T-helper 2 cell treated with Interferon-gamma antibody and Interleukin-4, amounts not matched to agents 5 μg/mL and 100 μg/mL, for 36 hours (primary cell): ENCODE measurements around the gene CEP128.

ENCODE experiments used
- DNase-seq: peaks from one replicate; pipeline ENCODE4 v3.0.0; 2021; ENCODE audit warnings: low spot score
- H3K27ac Mint-ChIP-seq: one replicate; pipeline ENCODE4 v1.8.0; 2021; ENCODE audit warnings: mild to moderate bottlenecking, mixed read lengths
- H3K27me3 Mint-ChIP-seq: one replicate; pipeline ENCODE4 v1.8.0; 2021; ENCODE audit warnings: low read depth, mixed read lengths
- H3K36me3 Mint-ChIP-seq: one replicate; pipeline ENCODE4 v1.8.0; 2021; ENCODE audit warnings: low read depth, mixed read lengths
- H3K4me1 Mint-ChIP-seq: one replicate; pipeline ENCODE4 v1.8.0; 2021; ENCODE audit warnings: low read depth, mixed read lengths
- H3K4me3 Mint-ChIP-seq: one replicate; pipeline ENCODE4 v1.8.0; 2022; ENCODE audit warnings: mild to moderate bottlenecking, moderate library complexity, mixed read lengths
- H3K9me3 Mint-ChIP-seq: one replicate; pipeline ENCODE4 v1.8.0; 2021; ENCODE audit warnings: mixed read lengths

CEP128 gene

DNA sequence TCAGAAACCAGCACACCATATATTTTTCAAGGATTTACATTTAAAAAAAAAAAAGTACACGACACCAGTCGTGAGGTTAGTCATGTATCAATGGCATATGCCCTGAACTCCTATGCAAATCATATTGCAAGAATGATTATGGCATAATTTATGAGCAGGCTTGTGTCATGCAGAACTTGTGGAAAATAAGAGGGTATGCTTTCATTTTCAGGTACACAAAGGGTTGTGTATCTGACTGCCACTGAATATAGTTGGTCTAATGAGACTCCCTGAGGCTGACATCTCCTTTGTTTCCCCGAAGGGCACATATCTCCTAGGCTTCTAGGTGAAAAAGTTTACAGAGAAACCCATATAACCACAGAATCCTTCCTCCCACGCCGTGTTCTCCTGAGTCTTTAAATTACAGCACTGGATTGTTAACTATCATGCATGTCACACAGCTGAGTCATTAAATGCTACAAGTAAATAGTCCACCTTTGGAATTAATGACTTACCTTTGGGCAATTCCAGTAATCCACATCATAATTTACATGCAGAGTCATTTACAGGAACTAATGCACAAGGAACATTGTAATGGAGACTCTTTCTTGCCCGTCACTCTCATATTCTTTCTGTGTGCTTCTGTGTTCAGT is 373.5 kb downstream of the CEP128 start:
- H3K9me3 Mint-ChIP-seq, result no peaks in the 10 kb centered on the region
- no peak overlapping the region for H3K4me3 Mint-ChIP-seq
- no peak for DNase-seq
- H3K27me3 Mint-ChIP-seq, result no peaks in the 10 kb centered on the region
- no peaks in the 10 kb centered on the region for H3K4me1 Mint-ChIP-seq
- no peaks in the 10 kb centered on the region for H3K36me3 Mint-ChIP-seq
- no peak overlapping the region for H3K27ac Mint-ChIP-seq

DNA sequence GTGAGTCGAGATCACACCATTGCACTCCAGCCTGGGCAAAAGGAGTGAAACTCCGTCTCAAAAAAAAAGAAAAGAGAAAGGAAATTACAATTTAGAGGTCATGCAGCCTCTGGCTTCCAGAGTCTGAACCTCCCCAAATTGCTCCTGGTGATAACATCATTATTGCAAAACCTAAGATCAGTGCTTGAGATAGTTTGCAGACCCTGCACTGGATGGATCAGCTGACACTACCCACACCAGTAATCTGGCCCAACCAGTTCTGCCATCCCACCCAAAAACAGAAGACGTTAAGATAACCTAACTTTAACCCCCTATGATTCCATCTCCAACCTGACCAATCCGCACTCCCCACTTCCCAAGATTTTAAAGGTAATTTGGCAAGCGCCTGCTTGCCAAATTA is 376.5 kb downstream of the CEP128 start:
- Mint-ChIP-seq H3K27me3 (no peaks in the 10 kb centered on the region), H3K4me1 (no peaks in the 10 kb centered on the region), H3K36me3 (no peaks in the 10 kb centered on the region), H3K4me3 (no peak overlapping the region), H3K27ac (no peak overlapping the region), H3K9me3 (no peaks in the 10 kb centered on the region)
- DNase-seq, result no peak

DNA sequence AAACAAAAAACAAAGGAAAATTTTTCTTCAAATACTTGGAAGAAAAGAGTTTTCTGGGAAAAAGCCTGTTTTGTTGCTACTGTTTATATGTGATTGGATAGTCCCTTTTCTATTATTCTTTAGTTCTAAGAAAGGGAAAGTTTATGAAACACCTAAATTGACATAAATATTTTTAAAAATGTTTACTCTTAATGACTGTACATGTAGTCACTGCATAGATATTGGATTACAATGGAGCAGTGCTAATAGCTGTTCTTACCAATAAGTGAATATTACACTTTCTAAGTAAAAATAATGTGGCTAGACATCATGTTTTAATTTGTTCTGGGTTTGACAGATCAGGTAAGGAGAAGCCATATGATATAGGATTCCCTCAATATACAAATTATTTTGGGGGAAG is 377.5 kb downstream of the CEP128 start:
- Mint-ChIP-seq H3K36me3 (no peaks in the 10 kb centered on the region), H3K9me3 (no peaks in the 10 kb centered on the region), H3K4me3 (no peak overlapping the region), H3K27ac (no peak overlapping the region), H3K27me3 (no peaks in the 10 kb centered on the region), H3K4me1 (no peaks in the 10 kb centered on the region)
- no peak for DNase-seq

DNA sequence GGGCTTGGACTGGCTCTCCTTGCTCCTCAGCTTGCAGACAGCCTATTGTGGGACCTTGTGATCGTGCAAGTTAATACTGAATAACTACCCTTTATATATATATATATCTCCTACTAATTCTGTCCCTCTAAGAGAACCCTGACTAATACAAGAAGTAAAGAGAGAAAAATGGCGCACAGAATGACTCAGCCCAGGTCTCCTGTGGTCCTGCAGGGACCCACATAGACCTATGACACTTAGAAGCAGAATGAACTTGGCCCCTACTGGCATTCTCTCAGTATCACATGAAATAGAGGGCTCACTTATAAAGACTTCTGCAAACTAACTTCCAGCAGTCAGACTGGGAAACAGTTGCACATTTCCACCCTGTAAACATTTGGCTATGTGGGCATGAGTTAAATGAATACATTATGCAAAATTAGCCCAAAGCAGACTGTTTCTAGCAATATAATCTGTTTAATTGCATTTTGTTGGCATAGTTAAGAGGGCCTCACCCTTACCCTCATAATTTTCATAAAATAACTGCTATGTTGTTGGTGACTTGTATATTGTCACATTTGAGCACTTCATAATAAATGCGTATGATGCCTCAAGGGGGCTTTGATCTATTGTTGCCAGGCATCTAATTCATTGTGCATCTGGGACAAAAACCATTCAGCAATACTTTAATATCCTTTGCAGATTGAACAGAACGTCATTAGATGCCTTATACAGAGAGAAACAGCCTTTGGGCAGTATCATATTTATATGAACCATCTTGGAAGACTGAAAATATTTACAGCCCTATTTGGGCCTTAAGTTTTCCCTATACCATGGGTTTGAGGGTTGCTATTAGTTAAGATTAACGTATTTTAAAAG is 380.5 kb downstream of the CEP128 start:
- Mint-ChIP-seq H3K27me3 (no peaks in the 10 kb centered on the region), H3K4me3 (no peak overlapping the region), H3K27ac (no peak overlapping the region), H3K4me1 (no peaks in the 10 kb centered on the region), H3K36me3 (no peaks in the 10 kb centered on the region), H3K9me3 (no peaks in the 10 kb centered on the region)
- DNase-seq, result no peak

DNA sequence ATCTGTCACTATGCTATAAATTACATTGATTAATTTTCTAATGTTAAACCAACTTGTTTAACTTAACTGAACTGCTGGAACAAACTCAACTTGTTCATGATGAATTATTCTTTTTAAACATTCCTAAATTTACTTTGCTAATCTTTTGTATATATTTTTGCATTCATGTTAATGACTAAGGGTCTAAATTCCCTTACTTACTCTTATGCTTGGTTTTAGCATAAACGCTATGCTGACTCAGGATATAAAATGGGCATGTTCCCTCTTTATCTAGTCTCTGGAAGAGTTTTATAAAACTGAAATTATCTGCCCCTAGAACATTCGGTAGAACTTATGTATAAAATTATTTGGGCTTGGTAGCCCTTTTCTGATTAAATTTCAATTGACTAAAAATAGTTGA is 387.4 kb downstream of the CEP128 start:
- Mint-ChIP-seq H3K9me3 (no peaks in the 10 kb centered on the region), H3K4me3 (no peak overlapping the region), H3K27ac (no peak overlapping the region), H3K4me1 (no peaks in the 10 kb centered on the region), H3K27me3 (no peaks in the 10 kb centered on the region), H3K36me3 (no peaks in the 10 kb centered on the region)
- no peak for DNase-seq

DNA sequence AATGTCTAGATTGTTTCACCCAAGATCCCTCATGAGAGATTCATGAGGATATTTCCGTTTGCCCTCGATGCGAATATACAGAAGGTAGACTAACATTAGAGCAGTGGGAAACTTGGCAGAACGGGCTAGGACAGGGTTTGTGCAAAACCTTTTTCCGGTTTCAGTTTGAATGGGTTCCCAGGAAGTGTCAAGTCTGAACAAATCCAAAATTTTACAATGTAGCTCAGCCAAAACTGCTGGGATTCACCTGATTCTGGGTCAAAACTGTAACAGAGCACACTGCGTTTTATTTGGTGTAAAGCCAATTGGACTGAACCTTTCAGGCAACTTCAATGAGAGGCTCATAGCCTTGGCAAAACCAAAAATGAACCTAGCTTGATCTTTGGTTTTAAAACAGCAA is 392.4 kb downstream of the CEP128 start:
- no peak for DNase-seq
- Mint-ChIP-seq H3K4me1 (peaks cover 2% of the 10 kb centered on the region), H3K4me3 (no peak overlapping the region), H3K36me3 (no peaks in the 10 kb centered on the region), H3K27ac (no peak overlapping the region), H3K9me3 (no peaks in the 10 kb centered on the region), H3K27me3 (no peaks in the 10 kb centered on the region)

DNA sequence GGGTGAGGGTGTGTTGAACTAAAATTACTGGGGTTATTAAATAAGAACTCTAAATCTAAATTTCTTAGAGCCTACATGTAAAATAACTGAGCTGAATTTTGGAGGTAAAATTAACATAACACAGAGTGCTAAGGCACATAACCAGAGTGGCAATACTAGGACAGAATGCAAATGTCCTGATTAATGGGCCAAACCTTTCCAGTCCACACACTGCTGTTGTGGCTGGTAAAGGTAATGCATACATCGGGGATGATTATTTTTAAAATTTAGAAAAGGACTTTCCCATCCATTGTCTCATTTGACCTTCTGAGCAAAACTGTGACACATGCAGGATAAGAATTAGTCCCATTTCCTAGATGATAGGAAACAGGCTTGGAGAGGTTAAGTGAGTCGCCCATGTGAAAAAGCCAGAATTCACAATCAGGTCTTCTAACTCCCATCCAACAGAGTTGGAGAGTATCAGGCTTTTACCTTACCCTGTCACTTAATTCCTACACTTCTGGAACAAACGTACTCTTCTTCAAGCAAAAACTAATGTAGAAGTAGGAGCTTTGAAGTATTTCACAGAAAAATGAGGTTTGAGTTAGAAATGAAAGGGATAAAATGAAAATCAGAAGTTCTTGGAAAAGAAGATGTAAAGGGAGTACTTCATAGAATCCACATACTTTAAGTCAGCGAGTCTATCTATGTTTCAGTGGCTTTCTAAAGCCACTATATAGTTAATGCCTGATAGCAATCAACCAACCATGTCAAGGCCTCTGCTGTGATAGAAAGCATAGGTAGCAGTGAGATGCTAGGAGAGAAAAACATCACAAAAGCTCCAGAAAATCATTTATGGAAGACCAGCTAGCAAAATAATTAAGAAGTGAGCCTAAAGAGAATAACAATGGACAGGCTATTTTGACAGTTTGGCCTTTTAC is 395.3 kb downstream of the CEP128 start:
- Mint-ChIP-seq H3K4me3 (no peak overlapping the region), H3K27ac (no peak overlapping the region), H3K36me3 (no peaks in the 10 kb centered on the region), H3K9me3 (no peaks in the 10 kb centered on the region), H3K27me3 (no peaks in the 10 kb centered on the region), H3K4me1 (peaks cover 2% of the 10 kb centered on the region)
- DNase-seq, result no peak

DNA sequence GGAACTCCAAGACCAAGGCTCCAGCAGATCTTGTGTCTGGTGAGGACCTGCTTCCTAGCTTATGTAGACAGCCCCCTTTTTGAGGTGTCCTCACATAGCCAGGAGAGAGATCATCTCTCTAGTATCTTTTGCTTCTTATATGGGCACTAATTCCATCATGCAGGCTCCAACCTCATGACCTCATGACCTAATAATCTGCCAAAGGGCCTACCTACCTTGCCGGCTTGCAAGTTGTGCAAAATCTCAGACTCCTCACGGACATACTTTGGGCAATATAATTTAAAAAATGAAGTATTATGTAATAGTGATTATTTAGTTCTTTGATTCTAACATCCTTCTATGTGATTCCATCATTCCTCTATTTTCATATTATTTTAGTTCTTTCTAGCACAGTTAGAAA is 397.2 kb downstream of the CEP128 start:
- no peak for DNase-seq
- Mint-ChIP-seq H3K9me3 (peaks cover 1% of the 10 kb centered on the region), H3K4me1 (peaks cover 2% of the 10 kb centered on the region), H3K27me3 (no peaks in the 10 kb centered on the region), H3K27ac (no peak overlapping the region), H3K4me3 (no peak overlapping the region), H3K36me3 (no peaks in the 10 kb centered on the region)

DNA sequence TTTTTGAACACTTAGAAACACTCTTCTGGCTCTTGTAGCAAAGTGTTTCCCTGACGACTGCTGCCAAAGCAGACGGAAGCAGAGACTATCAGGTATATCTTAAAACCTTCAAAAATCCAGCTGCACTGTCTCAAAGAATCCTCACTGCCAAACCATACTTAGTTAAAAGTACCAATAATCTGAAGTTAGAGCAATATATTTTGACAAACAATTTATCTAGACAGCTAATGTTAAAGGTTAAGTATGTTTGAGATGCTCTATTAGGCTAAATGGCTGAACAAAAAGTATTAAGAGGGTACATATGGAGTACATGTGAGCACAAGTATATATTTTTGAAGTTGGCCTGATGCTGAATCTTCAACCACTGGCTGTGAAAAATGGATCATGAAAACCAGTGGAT is 398.3 kb downstream of the CEP128 start:
- Mint-ChIP-seq H3K27me3 (no peaks in the 10 kb centered on the region), H3K36me3 (no peaks in the 10 kb centered on the region), H3K9me3 (peaks cover 6% of the 10 kb centered on the region), H3K4me3 (no peak overlapping the region), H3K4me1 (peaks cover 2% of the 10 kb centered on the region), H3K27ac (no peak overlapping the region)
- no peak for DNase-seq

DNA sequence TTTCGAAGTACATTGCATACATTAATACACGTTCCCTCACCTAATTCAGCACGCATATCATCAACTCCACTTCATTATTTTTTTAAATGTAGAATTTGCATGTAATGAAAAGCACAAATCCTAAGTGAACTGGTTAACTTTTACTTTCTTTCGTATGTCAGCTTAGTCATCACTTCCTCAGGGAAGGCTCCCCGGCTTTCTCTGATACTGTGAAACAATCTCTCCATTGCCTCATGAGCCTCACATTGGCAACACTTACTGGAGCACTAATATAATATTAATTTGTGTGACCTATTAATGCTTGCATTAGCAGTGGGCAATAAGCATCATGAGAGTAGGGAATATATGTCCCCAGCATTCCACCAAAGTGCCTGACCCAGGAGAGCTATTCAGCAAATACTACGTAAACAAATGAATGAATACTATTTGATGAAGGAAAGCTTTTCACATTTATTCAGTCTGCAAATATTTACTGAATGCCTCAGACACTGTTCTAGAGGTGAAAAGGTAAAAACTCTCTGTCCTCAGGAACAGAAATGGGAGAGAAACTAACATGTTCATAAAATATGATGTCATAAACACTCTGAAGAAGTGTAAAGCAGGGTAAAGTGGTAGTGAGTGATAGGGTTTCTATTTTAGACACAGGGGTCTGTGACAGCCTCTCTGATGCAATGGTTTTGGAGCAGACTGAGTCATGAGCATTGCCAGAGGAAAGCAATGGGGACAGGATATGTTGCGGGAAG is 402.7 kb downstream of the CEP128 start:
- Mint-ChIP-seq H3K4me1 (no peaks in the 10 kb centered on the region), H3K27ac (no peak overlapping the region)

DNA sequence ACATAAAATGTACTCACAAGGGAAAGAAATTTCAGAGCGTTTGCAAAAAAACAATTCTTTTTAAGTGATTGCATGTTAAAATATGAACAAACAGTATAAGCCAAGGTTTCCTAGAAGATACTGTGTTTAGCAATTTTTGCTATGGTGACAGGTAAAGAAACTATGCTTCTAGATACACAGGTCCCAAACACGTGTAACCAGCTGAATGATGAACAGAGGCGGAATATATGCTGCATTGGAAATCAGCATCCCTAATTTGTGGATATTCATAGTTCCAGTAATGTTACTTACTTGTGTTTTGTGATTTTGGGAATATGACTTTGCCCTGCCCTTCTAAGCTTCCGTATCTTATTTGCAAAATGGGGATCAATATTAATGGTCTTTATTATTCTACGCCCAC is 403.9 kb downstream of the CEP128 start:
- Mint-ChIP-seq H3K36me3 (no peaks in the 10 kb centered on the region), H3K27ac (no peak overlapping the region), H3K9me3 (peaks cover 6% of the 10 kb centered on the region), H3K4me3 (no peak overlapping the region), H3K4me1 (no peaks in the 10 kb centered on the region), H3K27me3 (no peaks in the 10 kb centered on the region)
- no peak for DNase-seq

More for the DNA sequence above, 402.7 kb downstream of the CEP128 start:
- peaks cover 6% of the 10 kb centered on the region for H3K9me3 Mint-ChIP-seq
- no peaks in the 10 kb centered on the region for H3K27me3 Mint-ChIP-seq
- DNase-seq, result no peak
- H3K4me3 Mint-ChIP-seq, result no peak overlapping the region
- H3K36me3 Mint-ChIP-seq, result no peaks in the 10 kb centered on the region

DNA sequence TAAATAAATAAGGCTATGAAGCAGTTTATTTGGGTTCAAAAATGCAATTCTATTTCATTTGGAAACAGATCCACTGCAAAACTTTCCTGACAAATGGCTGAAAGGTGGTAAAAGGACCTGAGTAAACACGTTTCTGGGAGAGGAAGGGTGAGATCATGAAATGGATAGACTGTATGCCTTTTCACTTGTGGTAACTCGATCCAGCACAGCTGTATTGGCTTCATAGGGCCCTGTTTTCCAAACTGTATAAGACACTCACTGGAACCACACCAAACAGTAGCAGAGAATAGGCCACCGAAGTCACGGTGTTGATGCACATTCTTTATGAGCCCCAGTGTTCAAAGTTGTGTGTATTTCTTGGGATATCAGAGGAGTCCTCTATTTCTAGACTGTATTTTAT is 405.1 kb downstream of the CEP128 start:
- no peak overlapping the region for H3K27ac Mint-ChIP-seq
- H3K36me3 Mint-ChIP-seq, result no peaks in the 10 kb centered on the region
- H3K27me3 Mint-ChIP-seq, result no peaks in the 10 kb centered on the region

DNA sequence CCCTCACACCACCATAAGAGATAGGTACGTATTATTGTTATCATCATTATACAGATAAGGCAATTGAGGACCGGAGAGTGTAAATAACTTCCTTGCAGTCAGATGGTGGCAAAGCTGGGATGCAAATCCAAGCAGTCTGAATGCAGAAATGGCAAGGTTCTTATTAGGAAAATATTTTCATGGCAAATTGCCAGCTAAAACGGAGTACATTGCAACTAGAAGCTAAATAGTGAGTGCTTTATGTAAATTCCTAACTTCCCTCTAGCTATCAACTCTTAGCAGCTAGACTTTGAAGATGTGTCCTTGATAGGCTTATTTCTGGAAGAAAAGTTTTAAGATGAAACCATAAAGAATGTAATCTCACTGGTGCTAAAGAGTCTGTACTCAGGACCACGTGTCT is 406.4 kb downstream of the CEP128 start:
- Mint-ChIP-seq H3K36me3 (no peaks in the 10 kb centered on the region), H3K4me3 (no peak overlapping the region), H3K4me1 (no peaks in the 10 kb centered on the region), H3K9me3 (peaks cover 6% of the 10 kb centered on the region), H3K27ac (no peak overlapping the region), H3K27me3 (no peaks in the 10 kb centered on the region)
- no peak for DNase-seq

More for the DNA sequence above, 405.1 kb downstream of the CEP128 start:
- peaks cover 6% of the 10 kb centered on the region for H3K9me3 Mint-ChIP-seq
- H3K4me1 Mint-ChIP-seq, result no peaks in the 10 kb centered on the region
- H3K4me3 Mint-ChIP-seq, result no peak overlapping the region
- DNase-seq, result no peak
